GM15510 (cell line): ENCODE data around the gene PPP1R7.

Experiments used
- POLR2A ChIP-seq: IDR thresholded peaks from 3 replicates; pipeline ENCODE4 v1.6.1; 2011; ENCODE audit warnings: borderline replicate concordance; ENCODE audit not compliant: insufficient read length; ENCODE audit errors: extremely low read depth

PPP1R7 gene

GRCh38 chr2:241132538-241133435 is 17.5 kb upstream of the PPP1R7 start:
- no peak for TF ChIP-seq POLR2A

DNA sequence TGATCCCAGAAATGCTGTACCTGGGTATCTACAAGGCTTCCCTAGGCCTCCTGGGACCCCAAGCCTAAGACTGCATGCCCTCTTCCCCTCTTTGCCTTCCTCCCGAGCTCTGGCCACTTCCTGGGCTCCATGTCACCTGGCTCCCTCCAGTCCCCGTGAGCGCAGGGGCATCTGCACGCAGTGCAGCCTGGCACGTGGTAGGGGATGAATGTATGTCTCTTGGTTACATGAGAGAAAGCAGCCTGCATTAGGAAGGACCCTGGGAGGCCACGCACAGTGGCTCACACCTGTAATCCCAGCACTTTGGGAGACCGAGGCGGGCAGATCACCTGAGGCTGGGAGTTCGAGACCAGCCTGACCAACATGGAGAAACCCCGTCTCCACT is 16.8 kb upstream of the PPP1R7 start:
- TF ChIP-seq POLR2A = no peak

GRCh38 chr2:241134711-241135110 is 15.6 kb upstream of the PPP1R7 start:
- no peak for TF ChIP-seq POLR2A

GRCh38 chr2:241135737-241136136 is 14.5 kb upstream of the PPP1R7 start:
- TF ChIP-seq POLR2A = no peak

GRCh38 chr2:241136191-241136590 is 14.1 kb upstream of the PPP1R7 start:
- no peak for TF ChIP-seq POLR2A

- no peak for TF ChIP-seq POLR2A
These were observed 13.5 kb upstream of the PPP1R7 start for GRCh38 chr2:241136661-241137260.

GRCh38 chr2:241137276-241138190 is 12.7 kb upstream of the PPP1R7 start:
- TF ChIP-seq POLR2A = no peak

DNA sequence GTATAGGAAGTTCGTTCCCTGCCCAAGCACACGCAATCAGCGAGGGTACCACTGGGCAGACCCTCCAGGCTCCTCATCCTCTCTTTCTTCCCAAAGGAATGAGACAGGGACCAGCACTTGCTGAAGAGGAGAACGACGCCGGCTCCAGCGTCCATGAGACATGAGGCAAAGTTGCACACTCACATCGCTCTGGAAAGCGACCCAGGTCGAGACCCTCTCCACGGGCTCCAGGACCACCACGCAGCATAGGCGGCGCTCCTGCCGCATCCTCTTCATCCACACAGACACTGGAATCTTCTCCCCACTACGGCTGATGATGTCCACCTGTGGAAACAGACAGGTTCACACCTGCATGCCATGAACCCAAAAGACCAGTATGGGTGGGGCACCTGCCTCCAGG is 11.8 kb upstream of the PPP1R7 start:
- no peak for TF ChIP-seq POLR2A

GRCh38 chr2:241139531-241140444 is 10.5 kb upstream of the PPP1R7 start:
- no peak for TF ChIP-seq POLR2A

GRCh38 chr2:241140445-241140840 is 9.8 kb upstream of the PPP1R7 start:
- no peak for TF ChIP-seq POLR2A

DNA sequence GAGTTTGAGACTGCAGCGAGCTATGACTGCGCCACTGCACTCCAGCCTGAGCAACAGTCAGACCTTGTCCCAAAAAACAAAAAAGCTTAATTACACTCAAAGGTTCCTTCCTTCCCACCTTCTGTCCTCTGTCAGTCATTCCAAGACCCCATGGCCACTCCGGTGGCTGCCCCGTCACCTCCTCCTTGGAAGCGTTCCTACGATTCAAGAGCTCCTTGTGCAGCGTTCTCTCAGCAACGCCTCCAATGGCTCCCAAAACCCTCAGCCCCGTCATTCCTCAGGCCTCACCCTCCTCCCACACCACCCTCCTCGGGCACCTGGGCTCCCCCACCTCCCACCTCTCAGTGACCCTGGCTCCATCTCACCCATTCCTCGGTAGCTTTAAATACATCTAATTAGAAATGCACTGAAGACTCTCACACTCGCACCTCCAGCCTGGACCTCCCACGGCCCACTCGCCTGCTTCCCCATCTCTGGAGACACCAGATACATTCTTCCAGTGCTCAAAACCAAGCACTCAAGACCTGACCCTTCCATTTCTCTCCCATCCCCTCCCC is 9.0 kb upstream of the PPP1R7 start:
- TF ChIP-seq POLR2A = no peak

- no peak for TF ChIP-seq POLR2A
These were observed 8.2 kb upstream of the PPP1R7 start for GRCh38 chr2:241142063-241142462.

- no peak for TF ChIP-seq POLR2A
These were observed 7.7 kb upstream of the PPP1R7 start for GRCh38 chr2:241142593-241142992.

DNA sequence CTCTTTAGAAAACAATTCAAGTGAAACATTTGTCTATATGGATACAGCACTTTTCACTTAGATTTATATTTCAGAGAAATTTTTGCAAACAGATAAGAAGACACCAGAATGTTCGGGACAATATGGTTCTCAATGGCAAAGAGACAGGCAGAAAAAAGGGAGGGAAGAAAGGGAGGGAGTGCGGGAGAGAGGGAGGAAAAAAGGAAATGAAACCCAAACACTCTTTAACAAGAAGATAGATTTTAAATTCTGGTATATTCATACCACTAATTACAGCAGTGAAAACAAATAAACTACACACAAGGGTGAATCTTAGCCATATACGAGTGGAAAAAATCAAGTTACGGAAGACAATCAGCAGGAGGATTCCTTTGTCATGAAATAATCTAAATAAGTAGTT is 4.0 kb upstream of the PPP1R7 start:
- TF ChIP-seq POLR2A = no peak

DNA sequence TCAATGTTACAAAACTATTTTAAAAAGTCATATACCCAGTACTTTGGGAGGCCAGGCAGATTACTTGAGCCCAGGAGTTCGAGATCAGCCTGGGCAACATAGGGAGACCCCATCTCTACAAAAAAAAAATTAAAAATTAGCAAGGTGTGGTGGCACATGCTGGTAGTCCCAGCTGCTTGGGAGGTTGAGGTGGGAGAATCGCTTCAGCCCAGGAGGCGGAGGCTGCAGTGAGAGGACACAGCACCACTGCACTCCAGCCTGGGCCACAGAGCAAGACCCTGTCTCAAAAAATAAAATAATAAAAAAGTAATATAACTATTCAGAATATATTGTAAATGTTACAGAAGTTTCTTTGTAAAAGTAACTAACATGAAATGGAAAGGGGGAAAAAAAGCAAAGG is 2.9 kb upstream of the PPP1R7 start:
- TF ChIP-seq POLR2A = no peak

- no peak for TF ChIP-seq POLR2A
These were observed 2.0 kb upstream of the PPP1R7 start for GRCh38 chr2:241148239-241148638.
